Measurements from ENCODE around the gene COPZ1. TPM values are rescaled to one million over a fixed set of nuclear protein-coding genes. Genes with fewer than 3 reads are reported as not detected.
"Not testable (repeated sequence)": the region's sequence is repeated elsewhere in the genome, so short reads cannot be mapped to it uniquely, and the experiment has no call there.

COPZ1 gene
- total RNA-seq, 3 donors from 2014 or later (not counting 1 experiment from before 2014, with no cell fraction given) = 66.3 to 83.6 (median 79.7) TPM

DNA sequence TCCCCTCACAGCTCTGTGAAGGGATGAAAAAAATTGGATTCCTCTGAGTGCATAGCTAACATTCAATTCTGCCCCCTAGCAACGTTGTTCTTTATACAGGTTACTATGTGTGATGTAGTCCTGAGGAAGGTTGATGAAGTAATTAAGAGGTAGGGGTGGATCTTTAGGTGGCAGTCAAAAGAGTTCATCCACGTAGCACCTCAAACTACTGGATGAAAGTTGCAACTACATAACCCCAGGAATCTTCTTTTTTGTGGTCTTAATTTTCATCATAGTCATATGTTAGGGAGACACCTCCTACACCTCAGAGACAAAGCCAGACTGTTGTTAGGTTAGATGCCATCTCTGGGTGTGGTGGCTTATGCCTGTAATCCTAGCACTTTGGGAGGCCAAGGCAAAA lies 13.9 kb upstream of the COPZ1 start:
- no peaks in the 10 kb centered on the region for H3K27me3 ChIP-seq (ENCODE audit: control insufficient read depth, insufficient read depth, low read length)
- H3K36me3 ChIP-seq (ENCODE audit: control insufficient read depth, insufficient read depth, low read length) = no peaks in the 10 kb centered on the region
- Mint-ChIP-seq H3K4me1 (peaks cover 11 to 14% of the 10 kb centered on the region in 2 donors), H3K4me3 (no peak overlapping the region), H3K27ac (no peak overlapping the region), H3K36me3 (no peaks in the 10 kb centered on the region), H3K9me3 (no peaks in the 10 kb centered on the region), H3K27me3 (ENCODE audit: low read depth in 2 of 2) (no peaks in the 10 kb centered on the region)
- ATAC-seq (no peak), DNase-seq (no peak)
- H3K4me3 ChIP-seq (ENCODE audit: low read length) = no peak overlapping the region
- TF ChIP-seq, protein P1, sequence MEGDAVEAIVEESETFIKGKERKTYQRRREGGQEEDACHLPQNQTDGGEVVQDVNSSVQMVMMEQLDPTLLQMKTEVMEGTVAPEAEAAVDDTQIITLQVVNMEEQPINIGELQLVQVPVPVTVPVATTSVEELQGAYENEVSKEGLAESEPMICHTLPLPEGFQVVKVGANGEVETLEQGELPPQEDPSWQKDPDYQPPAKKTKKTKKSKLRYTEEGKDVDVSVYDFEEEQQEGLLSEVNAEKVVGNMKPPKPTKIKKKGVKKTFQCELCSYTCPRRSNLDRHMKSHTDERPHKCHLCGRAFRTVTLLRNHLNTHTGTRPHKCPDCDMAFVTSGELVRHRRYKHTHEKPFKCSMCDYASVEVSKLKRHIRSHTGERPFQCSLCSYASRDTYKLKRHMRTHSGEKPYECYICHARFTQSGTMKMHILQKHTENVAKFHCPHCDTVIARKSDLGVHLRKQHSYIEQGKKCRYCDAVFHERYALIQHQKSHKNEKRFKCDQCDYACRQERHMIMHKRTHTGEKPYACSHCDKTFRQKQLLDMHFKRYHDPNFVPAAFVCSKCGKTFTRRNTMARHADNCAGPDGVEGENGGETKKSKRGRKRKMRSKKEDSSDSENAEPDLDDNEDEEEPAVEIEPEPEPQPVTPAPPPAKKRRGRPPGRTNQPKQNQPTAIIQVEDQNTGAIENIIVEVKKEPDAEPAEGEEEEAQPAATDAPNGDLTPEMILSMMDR (IDR thresholded peaks at IDR 0.05) = no peak
- intact Hi-C loops (cut with micrococcal nuclease) = no loop called here
- H3K27ac ChIP-seq (ENCODE audit: low read length) = no peak overlapping the region
- 50% methylated on average over 1 of the region's 2 CpGs for WGBS (ENCODE audit: insufficient coverage)
- peaks cover 12% of the 10 kb centered on the region for H3K4me1 ChIP-seq (ENCODE audit: control insufficient read depth, insufficient read depth, low read length)
- H3K9me3 ChIP-seq (ENCODE audit: control insufficient read depth, insufficient read depth, low read length) = no peaks in the 10 kb centered on the region

DNA sequence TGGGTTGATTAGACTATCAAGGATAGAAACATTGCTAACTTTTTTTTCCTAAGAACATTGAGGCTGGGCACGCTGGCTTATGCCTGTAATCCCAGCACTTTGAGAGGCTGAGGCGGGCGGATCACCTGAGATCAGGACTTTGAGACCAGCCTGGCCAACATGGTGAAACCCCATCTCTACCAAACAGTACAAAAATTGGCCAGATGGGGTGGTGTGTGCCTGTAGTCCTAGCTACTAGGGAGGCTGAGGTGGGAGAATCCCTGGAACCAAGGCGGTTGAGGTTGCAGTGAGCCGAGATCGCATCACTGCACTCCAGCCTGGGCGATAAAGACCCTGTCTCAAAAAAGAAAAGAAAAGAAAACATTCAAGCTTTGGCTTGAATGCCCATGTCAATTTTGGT lies 12.6 kb upstream of the COPZ1 start:
- H3K27ac Mint-ChIP-seq; H3K4me3 Mint-ChIP-seq; H3K9me3 Mint-ChIP-seq; ATAC-seq; H3K9me3 ChIP-seq (ENCODE audit: control insufficient read depth, insufficient read depth, low read length); H3K4me1 Mint-ChIP-seq; H3K4me3 ChIP-seq (ENCODE audit: low read length); intact Hi-C loops (cut with micrococcal nuclease); H3K27me3 Mint-ChIP-seq (ENCODE audit: low read depth in 2 of 2); H3K36me3 Mint-ChIP-seq; H3K27me3 ChIP-seq (ENCODE audit: control insufficient read depth, insufficient read depth, low read length); H3K36me3 ChIP-seq (ENCODE audit: control insufficient read depth, insufficient read depth, low read length); DNase-seq; H3K4me1 ChIP-seq (ENCODE audit: control insufficient read depth, insufficient read depth, low read length); H3K27ac ChIP-seq (ENCODE audit: low read length): not testable (repeated sequence)
- 95% methylated on average over 6 of the region's 7 CpGs for WGBS (ENCODE audit: insufficient coverage)

DNA sequence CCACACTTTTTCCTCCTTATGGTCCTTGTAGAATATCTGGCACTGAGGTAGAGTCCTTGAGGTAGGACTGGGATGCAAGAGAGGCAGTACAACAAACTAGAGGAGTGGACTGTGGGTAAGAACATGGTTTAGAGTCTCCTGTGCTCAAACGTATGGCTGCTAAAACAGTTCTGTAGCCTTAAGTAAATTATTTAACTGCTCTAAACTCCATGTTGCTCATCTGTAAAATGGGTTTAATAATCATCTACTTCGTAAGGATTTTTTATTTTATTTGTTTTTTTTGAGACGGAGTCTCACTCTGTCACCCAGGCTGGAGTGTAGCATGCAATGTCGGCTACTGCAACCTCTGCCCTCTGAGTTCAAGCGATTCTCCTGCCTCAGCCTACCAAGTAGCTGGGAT lies 3.6 kb upstream of the COPZ1 start:
- TF ChIP-seq, protein P1 (IDR thresholded peaks at IDR 0.05) = no peak
- intact Hi-C loops (cut with micrococcal nuclease) = no loop called here
- H3K27ac Mint-ChIP-seq = no peak overlapping the region
- Histone ChIP-seq H3K9me3 (ENCODE audit: control insufficient read depth, insufficient read depth, low read length) (no peaks in the 10 kb centered on the region), H3K36me3 (ENCODE audit: control insufficient read depth, insufficient read depth, low read length) (no peaks in the 10 kb centered on the region), H3K27me3 (ENCODE audit: control insufficient read depth, insufficient read depth, low read length) (no peaks in the 10 kb centered on the region), H3K4me3 (ENCODE audit: low read length) (no peak overlapping the region), H3K27ac (ENCODE audit: low read length) (no peak overlapping the region), H3K4me1 (ENCODE audit: control insufficient read depth, insufficient read depth, low read length) (peaks cover 12% of the 10 kb centered on the region)
- H3K4me1 Mint-ChIP-seq = peaks cover 11 to 20% of the 10 kb centered on the region in 2 donors
- no peak overlapping the region for H3K4me3 Mint-ChIP-seq
- no peaks in the 10 kb centered on the region for H3K9me3 Mint-ChIP-seq
- H3K36me3 Mint-ChIP-seq = no peaks in the 10 kb centered on the region
- DNase-seq (no peak), ATAC-seq (no peak)
- no peaks in the 10 kb centered on the region for H3K27me3 Mint-ChIP-seq (ENCODE audit: low read depth in 2 of 2)
- 89% methylated on average over 5 of the region's 5 CpGs for WGBS (ENCODE audit: insufficient coverage)

DNA sequence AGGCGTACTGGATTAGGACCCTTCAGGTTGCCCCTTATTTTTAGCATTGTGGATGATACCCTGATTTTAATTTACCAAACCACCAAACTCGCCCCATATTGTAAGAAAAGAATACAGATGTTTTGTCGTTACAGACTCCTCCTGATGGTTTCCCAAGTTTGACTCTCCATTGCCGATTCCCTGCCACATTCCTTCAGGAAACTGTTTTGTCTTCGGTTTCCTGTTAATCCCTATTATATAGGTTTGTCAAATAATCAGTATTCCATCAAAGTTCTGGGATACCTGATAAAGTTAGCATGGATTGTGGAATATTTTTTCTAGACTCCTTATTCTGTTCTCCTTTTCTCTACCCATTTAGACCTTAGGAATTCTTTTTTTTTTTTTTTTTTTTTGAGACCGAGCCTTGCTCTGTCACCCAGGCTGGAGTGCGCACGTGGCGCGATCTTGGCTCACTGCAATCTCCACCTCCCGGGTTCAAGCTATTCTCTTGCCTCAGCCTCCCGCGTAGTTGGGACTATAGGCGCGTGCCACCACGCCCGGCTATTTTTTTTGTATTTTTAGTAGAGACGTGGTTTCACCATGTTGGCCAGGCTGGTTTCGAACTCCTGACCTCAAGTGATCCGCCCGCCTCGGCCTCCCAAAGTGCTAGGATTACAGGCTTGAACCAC lies 645 bp downstream of the COPZ1 start:
- peaks cover 15% of the 10 kb centered on the region for H3K4me1 ChIP-seq (ENCODE audit: control insufficient read depth, insufficient read depth, low read length)

More for the DNA sequence above, 645 bp downstream of the COPZ1 start:
- DNase-seq; H3K27me3 Mint-ChIP-seq (ENCODE audit: low read depth in 2 of 2); H3K36me3 Mint-ChIP-seq; H3K36me3 ChIP-seq (ENCODE audit: control insufficient read depth, insufficient read depth, low read length); H3K9me3 Mint-ChIP-seq; H3K9me3 ChIP-seq (ENCODE audit: control insufficient read depth, insufficient read depth, low read length); H3K27me3 ChIP-seq (ENCODE audit: control insufficient read depth, insufficient read depth, low read length); ATAC-seq: not testable (repeated sequence)
- intact Hi-C loops (cut with micrococcal nuclease) = loop anchor here (2.0 kb wide), 1 partner anchor 45 kb away; the partner anchor contains the start of genes CBX5 and HNRNPA1
- Histone ChIP-seq H3K4me3 (ENCODE audit: low read length) (peak overlapping the region; percentile 65), H3K27ac (ENCODE audit: low read length) (peak overlapping the region; percentile 77)
- H3K4me1 Mint-ChIP-seq = peaks cover 28 to 50% of the 10 kb centered on the region in 2 donors
- peak overlapping the region; percentile 99 for H3K27ac Mint-ChIP-seq
- H3K4me3 Mint-ChIP-seq = peak overlapping the region; percentile 100
- WGBS (ENCODE audit: insufficient coverage) = 70% methylated on average over 17 of the region's 22 CpGs
